HG03432 (cell line): Measurements from ENCODE around the gene MEIOB.
"Not testable (repeated sequence)": the region's sequence is repeated elsewhere in the genome, so short reads cannot be mapped to it uniquely, and the experiment has no call there.

Source experiments
- ATAC-seq: cut with Tn5 transposase; IDR thresholded peaks from one replicate; pipeline ENCODE4 v1.9.1; 2021; ENCODE audit warnings: mild to moderate bottlenecking, moderate library complexity; ENCODE audit not compliant: unreplicated experiment

MEIOB gene

DNA sequence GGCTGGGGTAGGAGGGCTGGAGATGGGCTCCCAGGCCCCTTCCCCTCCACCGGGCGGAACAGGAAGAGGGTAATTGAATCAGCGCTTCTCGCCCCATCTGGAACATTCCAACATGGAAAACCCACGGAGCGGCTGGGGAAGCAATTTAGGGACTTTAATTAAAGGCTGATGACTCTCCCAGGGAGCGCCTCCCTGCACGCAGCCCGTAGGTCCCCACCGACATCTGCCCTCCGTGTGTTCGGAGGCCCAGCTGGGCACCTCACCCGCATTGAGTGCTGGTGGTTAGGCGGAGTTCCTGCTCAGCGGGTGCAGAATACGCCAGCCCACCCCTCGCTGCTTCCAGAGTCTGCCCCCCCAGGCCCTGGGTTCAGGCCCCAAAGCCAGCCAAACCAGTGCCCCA, 36.2 kb upstream of the MEIOB start:
- no peak for ATAC-seq

GRCh38 chr16:1907226-1907860, 35.4 kb upstream of the MEIOB start:
- ATAC-seq: no peak

- no peak for ATAC-seq
Observed at GRCh38 chr16:1906846-1907165, 34.8 kb upstream of the MEIOB start.

GRCh38 chr16:1906055-1906845, 34.3 kb upstream of the MEIOB start:
- no peak for ATAC-seq

- no peak for ATAC-seq
Observed at GRCh38 chr16:1903845-1904840, 32.2 kb upstream of the MEIOB start.

- ATAC-seq: no peak
Observed at GRCh38 chr16:1903220-1903574, 31.2 kb upstream of the MEIOB start.

- ATAC-seq: no peak
Observed at GRCh38 chr16:1902547-1903219, 30.7 kb upstream of the MEIOB start.

- ATAC-seq: no peak
Observed at GRCh38 chr16:1900452-1900774, 28.4 kb upstream of the MEIOB start.

- ATAC-seq: no peak
Observed at GRCh38 chr16:1899641-1900451, 27.9 kb upstream of the MEIOB start.

DNA sequence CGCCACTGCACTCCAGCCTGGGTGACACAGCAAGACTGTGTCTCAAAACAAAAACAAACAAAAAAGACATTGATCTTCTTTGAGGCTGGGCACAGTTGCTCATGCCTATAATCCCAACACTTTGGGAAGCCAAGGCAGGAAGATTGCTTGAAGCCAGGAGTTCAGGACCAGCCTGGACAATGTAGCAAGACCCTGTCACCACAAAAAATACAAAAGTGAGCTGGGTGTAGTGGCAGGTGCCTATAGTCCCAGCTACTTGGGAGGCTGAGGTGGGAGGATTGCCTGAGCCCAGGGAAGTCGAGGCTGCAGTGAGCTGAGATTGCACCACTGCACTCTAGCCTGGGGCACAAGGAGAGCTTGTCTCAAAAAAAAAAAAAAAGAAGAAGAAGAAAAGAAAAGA, 25.7 kb upstream of the MEIOB start:
- not testable (repeated sequence) for ATAC-seq

- no peak for ATAC-seq
Observed at GRCh38 chr16:1895949-1896675, 24.1 kb upstream of the MEIOB start.

- ATAC-seq: no peak
Observed at GRCh38 chr16:1895068-1895467, 23.1 kb upstream of the MEIOB start.

- no peak for ATAC-seq
Observed at GRCh38 chr16:1890708-1891050, 18.7 kb upstream of the MEIOB start.

- ATAC-seq: no peak
Observed at GRCh38 chr16:1890024-1890707, 18.2 kb upstream of the MEIOB start.

DNA sequence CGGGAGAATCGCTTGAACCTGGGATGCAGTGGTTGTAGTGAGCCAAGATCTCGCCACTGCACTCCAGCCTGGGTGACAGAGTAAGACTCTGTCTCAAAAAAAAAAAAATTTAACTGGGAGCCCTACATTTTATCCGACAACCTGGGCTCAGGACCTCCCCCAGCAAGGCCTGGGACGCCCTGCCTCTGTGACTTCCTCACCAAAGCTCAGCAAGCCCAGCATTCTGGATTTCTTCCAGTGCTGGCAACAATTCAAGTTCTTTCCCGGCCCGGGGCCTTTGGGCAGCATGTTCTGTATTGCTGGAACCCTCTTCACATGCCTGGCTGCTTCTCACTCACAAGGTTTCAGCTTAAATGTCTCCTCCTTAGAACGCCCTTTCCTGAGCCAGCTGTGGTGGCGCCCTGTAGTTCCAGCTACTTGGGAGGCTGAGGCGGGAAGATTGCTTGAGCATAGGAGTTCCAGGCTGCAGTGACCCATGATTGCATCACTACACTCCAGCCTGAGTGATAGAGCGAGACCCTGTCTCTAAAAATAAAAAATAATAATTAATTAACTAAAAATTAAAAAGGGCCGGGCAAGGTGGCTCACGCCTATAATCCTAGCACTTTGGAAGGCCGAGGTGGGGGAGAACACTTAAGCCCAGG, 15.9 kb upstream of the MEIOB start:
- ATAC-seq: no peak

GRCh38 chr16:1884889-1885288, 12.9 kb upstream of the MEIOB start:
- no peak for ATAC-seq

GRCh38 chr16:1884155-1884760, 12.3 kb upstream of the MEIOB start:
- ATAC-seq: no peak

- ATAC-seq: not testable (repeated sequence)
Observed at GRCh38 chr16:1881172-1881571, 9.2 kb upstream of the MEIOB start.
